SJSA1 (cell line): ENCODE data around the gene ATP1A1. TPM values are rescaled to one million over a fixed set of nuclear protein-coding genes. Genes with fewer than 3 reads are reported as not detected.

Experiments
- DNase-seq, 2 experiments: peaks; one replicate each; pipeline ENCODE4 v3.0.0-alpha.2; 2015 to 2020; ENCODE audit warnings: low spot score in 2 of 2, low read depth in 1 of 2
- H3K27ac ChIP-seq: fragments of 250-450 bp; sonication (Bioruptor Pico); 2 replicates; pipeline ENCODE4 v1.5.1; 2020; ENCODE audit warnings: mild to moderate bottlenecking, moderate library complexity
- H3K27me3 ChIP-seq: fragments of 250-450 bp; sonication (Bioruptor Pico); replicated peaks from 2 replicates; pipeline ENCODE4 v1.5.1; 2020; ENCODE audit warnings: mild to moderate bottlenecking, moderate library complexity
- H3K36me3 ChIP-seq: fragments of 250-450 bp; sonication (Bioruptor Pico); 2 replicates; pipeline ENCODE4 v1.5.1; 2020; ENCODE audit warnings: mild to moderate bottlenecking
- H3K4me1 ChIP-seq: fragments of 250-450 bp; sonication (Bioruptor Pico); replicated peaks from 2 replicates; pipeline ENCODE4 v1.6.1; 2021; ENCODE audit warnings: mild to moderate bottlenecking
- H3K4me3 ChIP-seq: fragments of 250-450 bp; sonication (Bioruptor Pico); 2 replicates; pipeline ENCODE4 v1.5.1; 2020; ENCODE audit warnings: mild to moderate bottlenecking
- H3K9me3 ChIP-seq: fragments of 250-450 bp; sonication (Bioruptor Pico); replicated peaks from 2 replicates; pipeline ENCODE4 v1.5.1; 2020; ENCODE audit warnings: mild to moderate bottlenecking
- total RNA-seq: library from RNA; depleted of rRNA; stranded (reverse); fragments of >200 nt; shearing (Covaris generic); gene quantifications from 2 replicates; pipeline ENCODE4 v1.2.3, GENCODE V29; 2014

The ATP1A1 gene
- total RNA-seq, 1 experiment from 2014 or later: 36.7 TPM

DNA sequence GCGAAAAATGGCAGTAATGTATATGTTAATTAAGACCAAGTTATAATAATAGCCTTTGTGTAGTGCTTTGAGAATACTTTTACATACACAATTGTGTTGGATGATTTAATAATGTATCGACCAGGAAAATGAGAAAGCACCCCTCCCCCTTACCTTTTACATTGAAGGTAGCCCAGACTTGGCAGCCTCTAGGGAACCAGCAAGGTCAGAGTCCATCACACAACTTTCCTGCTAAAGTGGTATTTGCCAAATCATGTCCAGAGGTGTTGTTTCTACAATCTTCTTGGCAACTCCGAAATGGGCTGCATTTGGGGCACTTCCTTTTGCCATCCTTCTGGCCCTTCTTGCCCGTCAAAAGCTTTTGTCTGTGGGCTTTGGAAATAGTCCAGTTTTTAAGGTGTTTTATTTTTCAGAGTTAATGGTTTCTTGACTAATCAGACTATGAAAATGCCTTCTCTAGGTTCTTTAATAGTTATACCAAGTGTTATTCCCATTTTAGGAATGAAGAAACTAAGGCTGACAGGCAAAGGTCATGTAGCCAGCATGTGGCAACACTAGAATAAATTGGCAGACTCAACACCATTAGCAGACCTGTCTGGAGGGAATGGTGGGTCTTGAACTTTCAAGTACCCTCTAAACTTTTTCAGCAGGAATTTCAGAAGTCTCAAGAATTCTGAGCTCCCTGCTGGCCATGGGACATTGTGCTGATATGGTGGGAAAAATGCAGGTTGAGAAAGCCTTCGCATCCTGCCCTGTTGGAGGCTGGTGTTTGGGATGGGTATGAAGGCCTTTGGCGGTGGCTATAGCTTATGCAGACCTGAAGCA is 6.8 kb downstream of the ATP1A1 start:
- no peaks in the 10 kb centered on the region for H3K9me3 ChIP-seq
- no peak for DNase-seq
- H3K36me3 ChIP-seq: peaks cover 10% of the 10 kb centered on the region
- H3K4me1 ChIP-seq: peaks cover 42% of the 10 kb centered on the region
- H3K27ac ChIP-seq: no peak overlapping the region
- no peaks in the 10 kb centered on the region for H3K27me3 ChIP-seq
- no peak overlapping the region for H3K4me3 ChIP-seq

- no peak overlapping the region for H3K27ac ChIP-seq
- H3K4me1 ChIP-seq: peaks cover 34% of the 10 kb centered on the region
- no peak for DNase-seq
- no peaks in the 10 kb centered on the region for H3K9me3 ChIP-seq
- no peak overlapping the region for H3K4me3 ChIP-seq
- H3K36me3 ChIP-seq: peaks cover 18% of the 10 kb centered on the region
- H3K27me3 ChIP-seq: no peaks in the 10 kb centered on the region
Observed at GRCh38 chr1:116380499-116381242, 7.6 kb downstream of the ATP1A1 start.

- Histone ChIP-seq H3K4me1 (peaks cover 18% of the 10 kb centered on the region), H3K27ac (no peak overlapping the region), H3K4me3 (no peak overlapping the region), H3K27me3 (no peaks in the 10 kb centered on the region), H3K9me3 (no peaks in the 10 kb centered on the region), H3K36me3 (peaks cover 33% of the 10 kb centered on the region)
- DNase-seq: no peak
Observed at GRCh38 chr1:116382321-116382720, 9.3 kb downstream of the ATP1A1 start.

GRCh38 chr1:116382857-116383483 is 9.9 kb downstream of the ATP1A1 start:
- no peak overlapping the region for H3K27ac ChIP-seq
- H3K4me1 ChIP-seq: peaks cover 13% of the 10 kb centered on the region
- no peaks in the 10 kb centered on the region for H3K27me3 ChIP-seq
- no peak overlapping the region for H3K4me3 ChIP-seq
- no peak for DNase-seq
- H3K36me3 ChIP-seq: peaks cover 40% of the 10 kb centered on the region
- no peaks in the 10 kb centered on the region for H3K9me3 ChIP-seq

- Histone ChIP-seq H3K9me3 (no peaks in the 10 kb centered on the region), H3K36me3 (peaks cover 69% of the 10 kb centered on the region), H3K27ac (no peak overlapping the region), H3K4me1 (peaks cover 5% of the 10 kb centered on the region), H3K4me3 (no peak overlapping the region), H3K27me3 (no peaks in the 10 kb centered on the region)
- no peak for DNase-seq
Observed at GRCh38 chr1:116386042-116386441, 13.0 kb downstream of the ATP1A1 start.

DNA sequence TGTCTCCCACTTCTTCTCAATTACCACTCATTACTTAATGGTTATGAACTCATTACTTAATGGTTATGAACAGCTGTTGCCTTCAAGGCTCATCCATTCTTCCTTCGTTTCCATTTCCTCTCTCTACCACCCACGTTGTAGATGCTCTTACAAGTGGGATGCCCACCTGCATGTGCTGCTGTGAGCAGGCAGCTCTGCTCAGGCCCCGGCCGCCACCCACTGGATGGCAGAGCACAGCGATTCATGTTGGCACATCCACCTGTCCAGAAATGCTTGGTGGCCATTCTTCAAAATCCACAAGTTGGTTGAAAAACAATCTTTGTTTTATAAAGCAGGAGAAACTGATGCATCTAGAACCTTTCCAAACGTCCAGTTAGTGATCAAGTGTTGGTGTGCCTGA is 14.5 kb downstream of the ATP1A1 start:
- Histone ChIP-seq H3K4me1 (no peaks in the 10 kb centered on the region), H3K27ac (no peak overlapping the region), H3K27me3 (no peaks in the 10 kb centered on the region), H3K36me3 (peaks cover 84% of the 10 kb centered on the region), H3K4me3 (no peak overlapping the region), H3K9me3 (no peaks in the 10 kb centered on the region)
- DNase-seq: no peak

DNA sequence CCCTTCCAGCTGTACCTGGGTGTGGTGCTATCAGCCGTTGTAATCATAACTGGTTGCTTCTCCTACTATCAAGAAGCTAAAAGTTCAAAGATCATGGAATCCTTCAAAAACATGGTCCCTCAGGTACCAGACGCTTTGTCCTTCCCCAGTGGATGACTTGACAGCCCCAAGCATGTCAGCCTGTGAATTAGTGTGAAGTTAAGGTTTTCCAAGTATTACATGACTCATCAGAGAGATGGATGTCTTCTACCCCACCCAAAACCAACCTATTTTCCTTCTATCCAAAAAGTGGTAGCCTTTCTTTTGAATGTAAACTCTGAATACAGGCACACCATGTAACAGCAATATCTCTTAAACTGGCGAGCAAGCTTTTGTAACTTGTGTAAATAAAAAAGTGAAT is 15.1 kb downstream of the ATP1A1 start:
- Histone ChIP-seq H3K4me1 (no peaks in the 10 kb centered on the region), H3K4me3 (no peak overlapping the region), H3K36me3 (peaks cover 90% of the 10 kb centered on the region), H3K27me3 (no peaks in the 10 kb centered on the region), H3K27ac (no peak overlapping the region), H3K9me3 (no peaks in the 10 kb centered on the region)
- DNase-seq: no peak

- DNase-seq: no peak
- Histone ChIP-seq H3K27me3 (no peaks in the 10 kb centered on the region), H3K36me3 (peaks cover 97% of the 10 kb centered on the region), H3K27ac (no peak overlapping the region), H3K9me3 (no peaks in the 10 kb centered on the region), H3K4me1 (no peaks in the 10 kb centered on the region), H3K4me3 (no peak overlapping the region)
Observed at GRCh38 chr1:116389013-116389412, 16.0 kb downstream of the ATP1A1 start.

- H3K4me1 ChIP-seq: no peaks in the 10 kb centered on the region
- peaks cover 97% of the 10 kb centered on the region for H3K36me3 ChIP-seq
- H3K27ac ChIP-seq: no peak overlapping the region
- no peaks in the 10 kb centered on the region for H3K9me3 ChIP-seq
- no peaks in the 10 kb centered on the region for H3K27me3 ChIP-seq
- DNase-seq: no peak
- no peak overlapping the region for H3K4me3 ChIP-seq
Observed at GRCh38 chr1:116389686-116390085, 16.6 kb downstream of the ATP1A1 start.

DNA sequence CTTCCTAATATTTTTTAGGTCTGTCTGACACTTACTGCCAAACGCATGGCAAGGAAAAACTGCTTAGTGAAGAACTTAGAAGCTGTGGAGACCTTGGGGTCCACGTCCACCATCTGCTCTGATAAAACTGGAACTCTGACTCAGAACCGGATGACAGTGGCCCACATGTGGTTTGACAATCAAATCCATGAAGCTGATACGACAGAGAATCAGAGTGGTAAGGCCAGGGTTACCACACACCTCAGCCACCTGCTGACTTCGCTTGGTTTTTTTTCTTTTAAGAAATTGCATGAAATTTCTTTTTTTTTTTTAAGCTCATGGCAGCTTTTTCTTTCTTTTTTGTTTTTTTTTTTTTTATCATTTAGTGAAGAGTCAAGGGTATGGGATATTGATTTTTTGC is 17.2 kb downstream of the ATP1A1 start:
- Histone ChIP-seq H3K36me3 (peaks cover 97% of the 10 kb centered on the region), H3K9me3 (no peaks in the 10 kb centered on the region), H3K27me3 (no peaks in the 10 kb centered on the region), H3K4me3 (no peak overlapping the region), H3K4me1 (no peaks in the 10 kb centered on the region), H3K27ac (no peak overlapping the region)
- DNase-seq: no peak

- no peak overlapping the region for H3K27ac ChIP-seq
- no peaks in the 10 kb centered on the region for H3K27me3 ChIP-seq
- no peaks in the 10 kb centered on the region for H3K9me3 ChIP-seq
- H3K4me3 ChIP-seq: no peak overlapping the region
- peaks cover 95% of the 10 kb centered on the region for H3K36me3 ChIP-seq
- H3K4me1 ChIP-seq: no peaks in the 10 kb centered on the region
- DNase-seq: no peak
Observed at GRCh38 chr1:116391185-116391584, 18.1 kb downstream of the ATP1A1 start.

GRCh38 chr1:116392717-116393404 is 19.8 kb downstream of the ATP1A1 start:
- no peak overlapping the region for H3K27ac ChIP-seq
- H3K9me3 ChIP-seq: no peaks in the 10 kb centered on the region
- no peaks in the 10 kb centered on the region for H3K4me1 ChIP-seq
- no peaks in the 10 kb centered on the region for H3K27me3 ChIP-seq
- no peak overlapping the region for H3K4me3 ChIP-seq
- no peak for DNase-seq
- H3K36me3 ChIP-seq: peaks cover 97% of the 10 kb centered on the region

DNA sequence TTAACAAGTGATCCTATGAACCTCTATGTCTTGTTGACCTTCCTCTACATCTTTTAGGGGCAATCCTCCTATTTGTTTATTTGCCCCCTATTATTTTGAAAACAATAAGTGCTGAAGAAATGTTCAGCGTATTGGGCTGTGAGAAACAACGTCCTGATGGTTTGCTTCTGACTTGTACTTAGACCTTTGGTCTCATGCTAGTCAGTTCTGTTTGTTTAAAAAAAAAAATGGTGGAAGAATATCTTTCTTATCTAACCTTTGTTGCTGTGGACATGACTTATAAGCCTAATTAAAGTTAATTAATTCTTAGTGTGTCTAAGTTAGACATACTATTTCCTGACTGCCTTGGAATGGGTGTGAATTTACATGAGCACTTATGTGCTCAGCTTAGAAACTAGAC is 20.7 kb downstream of the ATP1A1 start:
- Histone ChIP-seq H3K36me3 (peaks cover 97% of the 10 kb centered on the region), H3K27ac (no peak overlapping the region), H3K4me1 (no peaks in the 10 kb centered on the region), H3K4me3 (no peak overlapping the region), H3K27me3 (no peaks in the 10 kb centered on the region), H3K9me3 (no peaks in the 10 kb centered on the region)
- DNase-seq: no peak
